HEK293T (cell line): ENCODE data around the gene PATE3.

Source experiments
- BHLHE40 ChIP-seq: fragments of 450-650 bp; IDR thresholded peaks from 2 replicates; pipeline ENCODE4 v1.6.1; 2016; ENCODE audit warnings: mild to moderate bottlenecking, moderate library complexity, borderline replicate concordance
- ELF4 ChIP-seq: fragments of 450-650 bp; IDR thresholded peaks from 2 replicates; pipeline ENCODE4 v1.6.1; 2017; ENCODE audit warnings: antibody characterized with exemption
- FOXA1 ChIP-seq: fragments of 450-650 bp; IDR thresholded peaks from 2 replicates; pipeline ENCODE4 v1.6.1; 2016; ENCODE audit warnings: mild to moderate bottlenecking
- FOXM1 ChIP-seq: fragments of 450-650 bp; IDR thresholded peaks from 2 replicates; pipeline ENCODE4 v1.6.1; 2017; ENCODE audit warnings: mild to moderate bottlenecking, borderline replicate concordance
- HDGF ChIP-seq: fragments of 450-650 bp; IDR thresholded peaks from 2 replicates; pipeline ENCODE4 v1.6.1; 2017; ENCODE audit warnings: antibody characterized with exemption, borderline replicate concordance
- LEF1 ChIP-seq: fragments of 450-650 bp; IDR thresholded peaks from 2 replicates; pipeline ENCODE4 v1.6.1; 2017; ENCODE audit warnings: mild to moderate bottlenecking, borderline replicate concordance
- NFRKB ChIP-seq: fragments of 450-650 bp; IDR thresholded peaks from 2 replicates; pipeline ENCODE4 v1.6.1; 2016; ENCODE audit warnings: mild to moderate bottlenecking, moderate library complexity
- SUZ12 ChIP-seq: fragments of 450-650 bp; IDR thresholded peaks from 2 replicates; pipeline ENCODE4 v1.6.1; 2016; ENCODE audit warnings: mild to moderate bottlenecking
- TARDBP ChIP-seq: fragments of 450-650 bp; IDR thresholded peaks from 2 replicates; pipeline ENCODE4 v1.6.1; 2016
- ZNF384 ChIP-seq: fragments of 450-650 bp; IDR thresholded peaks from 2 replicates; pipeline ENCODE4 v1.6.1; 2016

GRCh38 chr11:125740617-125741016 lies 47.3 kb upstream of the PATE3 start:
- TF ChIP-seq FOXM1 (no peak), TARDBP (no peak), BHLHE40 (no peak), ELF4 (no peak), FOXA1 (no peak), ZNF384 (no peak), LEF1 (no peak), SUZ12 (no peak), HDGF (no peak), NFRKB (no peak)
